Activated T-cell treated with anti-CD3 and anti-CD28 coated beads, Interleukin-2, amount 50 U/mL, for 48 hours (primary cell): Measurements from ENCODE around the gene SOCS3.

Experiments used
- DNase-seq, 2 experiments: peaks; one replicate each; pipeline ENCODE4 v3.0.0-alpha.2; 2020

SOCS3 gene

DNA sequence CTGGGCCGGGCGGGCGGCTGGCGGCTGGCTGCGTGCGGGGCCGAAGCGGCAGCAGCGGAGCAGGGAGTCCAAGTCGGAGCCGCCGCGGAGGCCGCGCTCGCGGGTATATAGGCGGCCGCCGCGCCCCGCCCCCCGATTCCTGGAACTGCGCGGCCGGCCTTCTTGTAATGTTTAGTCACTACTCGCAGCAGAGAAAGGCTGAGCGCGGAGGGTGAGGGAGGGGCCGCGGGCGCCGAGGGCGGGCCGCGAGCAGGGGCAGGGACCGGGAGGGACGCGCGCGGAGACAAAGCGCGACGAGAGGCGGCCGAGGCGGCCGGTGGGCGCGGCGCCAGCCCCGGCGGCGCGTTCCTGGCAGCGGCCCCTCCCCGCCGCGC is at the start of gene SOCS3:
Gene SOCS3 (minus strand): TSS at position 81 of the 374 bp plus-strand sequence. CDS start 982 bp downstream, outside the sequence.
- DNase-seq = peak; percentile 99

DNA sequence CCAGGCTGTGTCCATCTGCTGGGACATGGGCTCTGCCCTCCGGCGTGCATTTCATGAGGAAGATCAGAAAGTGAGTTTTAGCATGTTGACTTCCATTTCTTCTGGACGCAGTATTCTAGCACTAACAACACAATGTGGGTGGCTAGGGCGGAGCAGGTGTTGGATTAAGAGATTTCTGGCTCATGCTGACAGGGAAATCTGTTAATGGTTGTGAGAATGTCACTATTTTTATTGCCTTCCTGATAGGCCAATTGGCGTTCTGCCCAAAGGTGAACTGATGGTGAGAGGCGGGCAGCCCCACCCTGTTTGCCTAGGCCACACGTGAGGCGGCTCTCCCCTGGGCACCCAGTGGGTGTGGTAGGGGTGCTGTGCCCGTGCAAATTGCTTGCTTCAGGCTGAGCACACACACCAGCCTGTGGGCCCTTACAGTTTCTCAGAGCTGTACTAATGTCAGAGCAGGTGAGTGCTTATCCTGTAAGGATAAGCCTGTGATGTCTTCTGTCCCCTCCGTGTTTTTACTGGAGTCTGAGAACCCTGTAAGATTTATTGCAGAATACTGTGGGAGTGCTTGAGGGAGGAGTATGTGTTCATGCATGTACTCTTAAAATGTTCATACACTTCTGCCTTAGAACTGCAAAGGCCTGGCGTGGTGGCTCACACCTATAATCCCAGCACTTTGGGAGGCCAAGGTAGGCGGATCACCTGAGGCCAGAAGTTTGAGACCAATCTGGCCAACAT is 49.5 kb upstream of the SOCS3 start:
- DNase-seq = no peak

DNA sequence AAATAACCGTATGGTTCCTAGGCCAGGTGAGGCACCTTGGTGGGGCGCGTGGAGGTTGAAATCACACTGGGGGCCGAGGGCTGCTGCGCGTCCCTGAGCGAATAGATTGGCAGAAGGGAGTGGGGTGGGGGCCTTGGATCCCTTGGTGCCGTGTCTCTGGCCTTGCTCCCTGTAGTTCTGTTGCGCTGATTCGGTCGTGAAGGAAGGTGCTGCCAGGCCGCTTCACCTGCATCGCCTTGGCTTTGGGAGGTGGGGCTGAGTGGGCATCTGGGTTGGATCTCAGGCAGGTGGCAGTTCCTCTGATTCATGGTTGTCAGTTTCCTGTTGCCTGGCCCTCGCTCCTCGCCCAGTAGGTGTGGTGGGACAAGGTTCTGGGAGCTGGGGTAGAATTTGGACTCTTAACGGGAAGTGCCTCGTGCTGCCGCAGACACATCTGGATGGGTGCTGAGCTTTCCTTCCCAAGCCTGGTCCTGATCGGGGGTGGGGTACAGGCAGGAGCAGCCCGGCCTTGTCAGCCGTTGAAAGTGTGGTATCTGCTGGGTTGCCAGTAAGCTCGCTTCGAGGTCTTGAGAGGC is 48.7 kb upstream of the SOCS3 start:
- no peak for DNase-seq

GRCh38 chr17:78407387-78408000 is 47.6 kb upstream of the SOCS3 start:
- no peak for DNase-seq

GRCh38 chr17:78406920-78407319 is 47.0 kb upstream of the SOCS3 start:
- no peak for DNase-seq

DNA sequence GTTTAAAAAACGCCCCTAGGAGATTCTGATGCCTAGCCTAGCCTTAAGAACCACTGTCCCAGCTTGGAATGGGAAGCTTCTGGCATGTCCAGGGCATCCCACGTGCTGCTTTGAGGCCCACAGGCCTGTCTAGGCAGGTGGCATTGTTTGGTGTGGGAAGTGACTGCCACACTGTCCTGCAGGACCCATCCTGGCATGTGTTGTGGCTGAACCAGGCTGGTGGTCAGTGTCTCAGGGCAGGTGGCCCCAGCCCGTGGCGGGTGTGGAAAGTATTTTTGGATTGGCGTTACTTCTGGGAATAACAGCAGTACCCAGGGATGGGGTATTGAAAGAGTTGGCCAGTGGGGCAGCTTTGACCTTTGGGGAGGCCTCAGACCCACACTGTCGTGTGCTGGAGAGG is 46.5 kb upstream of the SOCS3 start:
- DNase-seq = no peak

DNA sequence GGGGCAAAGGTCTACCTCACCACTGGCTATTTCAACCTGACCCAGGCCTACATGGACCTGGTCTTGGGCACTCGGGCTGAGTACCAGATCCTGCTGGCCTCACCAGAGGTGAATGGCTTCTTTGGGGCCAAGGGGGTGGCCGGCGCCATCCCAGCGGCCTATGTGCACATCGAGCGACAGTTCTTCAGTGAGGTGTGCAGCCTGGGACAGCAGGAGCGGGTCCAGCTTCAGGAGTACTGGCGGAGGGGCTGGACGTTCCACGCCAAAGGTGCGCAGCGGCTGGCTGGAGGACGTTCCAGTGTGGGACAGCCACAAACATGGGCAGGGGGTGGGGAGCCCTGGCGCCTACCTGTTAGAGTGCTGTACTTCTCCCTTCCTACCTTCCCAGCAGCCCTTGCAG is 43.9 kb upstream of the SOCS3 start:
- no peak for DNase-seq

- DNase-seq = no peak
Observed at GRCh38 chr17:78401891-78402290, 42.0 kb upstream of the SOCS3 start.

- no peak for DNase-seq
Observed at GRCh38 chr17:78401246-78401645, 41.4 kb upstream of the SOCS3 start.

GRCh38 chr17:78400581-78401240 is 40.8 kb upstream of the SOCS3 start:
- no peak for DNase-seq

DNA sequence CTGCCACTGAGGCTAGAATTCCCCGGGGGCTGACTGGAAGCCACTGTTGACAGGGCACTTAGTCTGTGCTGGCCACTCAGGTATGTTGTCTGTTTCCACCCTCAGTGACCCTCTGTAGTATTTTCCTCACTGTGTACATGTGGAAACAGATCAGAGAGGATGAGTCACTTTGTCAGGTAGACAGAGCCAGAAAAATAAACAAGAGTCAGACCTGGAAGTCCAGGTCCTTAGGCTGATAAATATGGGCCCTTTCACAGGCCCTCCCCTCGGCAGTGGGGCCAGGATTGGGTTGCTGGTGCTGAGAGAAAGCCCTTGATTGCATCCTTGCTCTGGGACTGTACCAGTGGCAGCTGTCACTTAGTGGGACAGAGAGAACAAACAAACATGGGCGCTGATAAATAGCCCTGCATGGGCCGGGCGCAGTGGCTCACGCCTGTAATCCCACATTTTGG is 39.8 kb upstream of the SOCS3 start:
- DNase-seq = no peak

DNA sequence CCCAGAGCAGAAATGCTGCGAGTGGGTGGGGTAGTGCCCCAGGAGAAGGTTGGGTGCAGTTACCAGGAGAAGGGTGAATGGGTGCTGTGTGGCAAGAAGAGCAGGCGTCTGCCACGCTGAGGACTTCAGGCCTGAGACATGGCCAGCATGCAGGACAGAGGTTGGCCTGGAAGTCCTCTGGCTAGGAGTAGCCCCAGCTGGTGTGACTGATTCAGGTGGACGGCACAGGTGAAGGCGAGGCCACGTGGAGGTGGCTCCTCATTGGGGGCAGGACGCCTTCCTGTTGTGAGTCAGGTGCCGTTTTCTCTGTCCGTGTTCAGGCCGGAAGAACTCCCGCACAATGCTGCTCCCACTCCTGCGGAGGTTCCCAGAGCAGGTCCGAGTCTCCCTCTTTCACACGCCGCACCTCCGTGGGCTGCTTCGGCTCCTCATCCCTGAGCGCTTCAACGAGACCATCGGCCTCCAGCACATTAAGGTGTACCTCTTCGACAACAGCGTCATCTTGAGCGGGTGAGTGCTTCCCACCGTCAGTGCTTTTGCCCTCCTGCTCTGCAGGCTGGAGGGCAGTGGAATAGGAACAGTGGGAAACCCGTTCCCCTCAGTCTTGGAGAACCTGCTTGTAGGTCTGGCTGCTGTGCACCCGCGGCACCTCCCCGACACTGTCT is 39.3 kb upstream of the SOCS3 start:
- DNase-seq = no peak

- DNase-seq = no peak
Observed at GRCh38 chr17:78398390-78398789, 38.5 kb upstream of the SOCS3 start.

- DNase-seq = no peak
Observed at GRCh38 chr17:78397681-78398101, 37.8 kb upstream of the SOCS3 start.

DNA sequence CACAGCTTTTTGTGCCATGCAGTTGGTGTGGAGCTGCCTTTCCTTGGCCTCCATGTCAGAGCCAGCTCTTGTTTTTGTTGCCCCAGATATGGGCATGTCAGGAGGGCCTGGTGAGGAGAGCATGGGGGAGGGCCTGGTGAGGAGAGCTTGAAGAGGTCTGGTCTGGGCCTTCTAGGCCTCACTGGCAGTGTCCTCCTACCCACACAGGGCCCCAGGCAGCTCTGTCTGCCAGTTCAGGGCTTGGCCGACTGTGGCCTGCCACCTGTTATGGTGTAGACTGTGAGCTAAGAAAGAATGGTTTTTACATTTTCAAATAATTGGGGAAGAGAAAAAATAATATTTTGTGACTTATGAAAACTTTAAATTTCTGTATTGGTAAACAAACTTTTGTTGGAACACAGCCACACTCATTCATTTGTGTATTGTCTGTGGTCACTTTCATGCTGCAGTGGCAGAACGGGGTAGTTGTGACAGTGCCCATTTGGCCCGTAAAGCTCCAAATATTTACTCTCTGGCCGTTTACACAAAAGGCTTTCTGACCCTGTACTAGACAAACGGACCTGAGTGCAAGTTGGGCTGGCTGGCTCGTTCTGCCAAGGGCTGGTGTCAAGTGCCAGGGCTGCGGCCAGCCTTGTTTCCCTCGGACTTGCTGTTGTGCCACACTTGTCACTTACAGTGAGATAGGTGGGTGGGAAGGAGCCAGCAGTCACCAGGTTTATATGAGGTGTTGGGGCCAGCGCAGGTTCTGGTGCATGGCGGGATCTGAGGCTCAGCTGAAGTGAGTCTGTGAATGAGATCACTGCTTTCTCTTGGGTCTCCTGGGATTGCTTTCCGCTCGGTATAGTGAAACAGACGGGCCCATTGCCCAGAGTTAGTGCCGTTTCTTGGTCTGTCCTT is 36.8 kb upstream of the SOCS3 start:
- no peak for DNase-seq

GRCh38 chr17:78395155-78395554 is 35.3 kb upstream of the SOCS3 start:
- DNase-seq = no peak

GRCh38 chr17:78394209-78394608 is 34.3 kb upstream of the SOCS3 start:
- no peak for DNase-seq

DNA sequence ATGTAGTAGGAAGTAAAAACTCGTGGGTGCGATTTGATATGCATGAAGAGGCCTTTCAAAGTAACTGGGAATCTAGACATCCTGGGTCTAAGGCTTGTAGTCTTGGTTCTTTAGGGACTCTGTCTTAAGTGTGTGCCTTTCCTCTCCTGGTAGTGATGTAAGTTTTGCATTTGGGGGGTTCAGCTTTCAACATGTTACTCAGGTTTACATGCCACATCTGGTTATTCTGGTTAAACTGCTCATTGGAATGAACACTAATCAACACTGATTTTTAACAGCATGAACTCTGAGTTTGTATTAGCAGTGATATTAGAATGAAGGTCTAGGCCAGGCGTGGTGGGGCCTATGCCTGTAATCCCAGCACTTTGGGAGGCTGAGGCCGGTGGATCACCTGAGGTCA is 33.7 kb upstream of the SOCS3 start:
- no peak for DNase-seq

GRCh38 chr17:78392295-78392694 is 32.4 kb upstream of the SOCS3 start:
- no peak for DNase-seq

DNA sequence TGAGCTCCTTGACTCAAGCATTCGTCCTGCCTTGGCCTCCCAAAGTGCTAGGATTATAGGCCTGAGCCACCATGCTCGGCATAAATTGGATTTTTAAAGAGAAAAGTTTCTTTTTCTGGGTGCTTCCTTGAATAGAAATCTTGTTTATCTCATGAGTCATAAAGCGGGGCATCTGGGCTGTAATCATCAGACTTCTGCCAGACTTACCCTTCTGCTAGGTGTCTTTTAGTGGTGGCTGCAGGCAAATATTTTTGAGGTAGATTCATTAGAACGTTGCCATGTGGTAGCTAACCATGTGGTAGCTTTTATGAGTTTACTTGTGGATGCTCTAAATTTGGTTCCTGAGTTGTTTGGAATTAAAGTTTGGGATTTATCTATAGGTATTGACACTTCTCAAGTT is 32.0 kb upstream of the SOCS3 start:
- no peak for DNase-seq

- no peak for DNase-seq
Observed at GRCh38 chr17:78391051-78391431, 31.2 kb upstream of the SOCS3 start.
